MCF 10A (cell line): ENCODE results near the gene FAM156A. TPM values are rescaled to one million over a fixed set of nuclear protein-coding genes. Genes with fewer than 3 reads are reported as not detected.
"Not testable (repeated sequence)": the region's sequence is repeated elsewhere in the genome, so short reads cannot be mapped to it uniquely, and the experiment has no call there.

Source experiments
- Bru-seq: library from RNA; stranded (reverse); fragments of 400-500 nt; gene quantifications from one replicate; lab custom pipeline; 2021; lab: Mats Ljungman, UMichigan
- BruChase-seq, 2 experiments: library from RNA; stranded (reverse); fragments of 400-500 nt; gene quantifications; one replicate each; lab custom pipeline; 2021; lab: Mats Ljungman, UMichigan
- BruUV-seq: library from RNA; stranded (reverse); fragments of 400-500 nt; replicated peaks from 2 replicates; lab custom pipeline; 2021; lab: Mats Ljungman, UMichigan
- CTCF ChIA-PET: fragments of 300-600 bp; sonication (Branson Sonifier 250); formaldehyde crosslinking; extraction: SDS; loops from one replicate; lab custom pipeline; 2021; ENCODE audit warnings: antibody characterized with exemption, inconsistent platforms; lab: Yijun Ruan, JAX
- POLR2A ChIA-PET: fragments of 300-600, 350-650 bp; sonication (Branson Sonifier 250); formaldehyde crosslinking; extraction: SDS; loops from one replicate; lab custom pipeline; 2020; ENCODE audit warnings: antibody characterized with exemption, inconsistent platforms; lab: Yijun Ruan, JAX
- DNase-seq: peaks from one replicate; pipeline ENCODE4 v3.0.0-alpha.2; 2018; ENCODE audit not compliant: unreplicated experiment
- H3K27ac Mint-ChIP-seq: one replicate; pipeline ENCODE4 v1.8.0; 2022; ENCODE audit warnings: mild to moderate bottlenecking, low read depth, mixed read lengths; ENCODE audit not compliant: unreplicated experiment
- H3K27me3 Mint-ChIP-seq: one replicate; pipeline ENCODE4 v1.8.0; 2022; ENCODE audit warnings: mixed read lengths; ENCODE audit not compliant: insufficient read depth, unreplicated experiment
- H3K36me3 Mint-ChIP-seq: one replicate; pipeline ENCODE4 v1.8.0; 2022; ENCODE audit warnings: mild to moderate bottlenecking, moderate library complexity, mixed read lengths; ENCODE audit not compliant: insufficient read depth, unreplicated experiment
- H3K4me1 Mint-ChIP-seq: one replicate; pipeline ENCODE4 v1.8.0; 2022; ENCODE audit warnings: mixed read lengths; ENCODE audit not compliant: insufficient read depth, unreplicated experiment
- H3K4me3 Mint-ChIP-seq: one replicate; pipeline ENCODE4 v1.8.0; 2022; ENCODE audit warnings: mild to moderate bottlenecking, moderate library complexity, mixed read lengths; ENCODE audit not compliant: unreplicated experiment
- H3K9me3 Mint-ChIP-seq: one replicate; pipeline ENCODE4 v1.8.0; 2022; ENCODE audit warnings: mixed read lengths; ENCODE audit not compliant: unreplicated experiment
- intact Hi-C: fragments of 100-400 bp; cut with micrococcal nuclease; formaldehyde crosslinking; loops from 2 replicates; pipeline ENCODE4 v1.14.1; 2022
- long read RNA-seq: library from polyadenylated mRNA; stranded (forward); transcript quantifications from one replicate; pipeline ENCODE4 v2.0.0, GENCODE V29; 2022
- total RNA-seq: library from RNA; stranded (reverse); gene quantifications from 2 replicates; pipeline ENCODE4 v1.2.3, GENCODE V29; 2022
- TF ChIP-seq, protein P1 (sequence below): fragments of 200-600 bp; IDR thresholded peaks from one replicate; pipeline ENCODE4 v1.8.0; 2022; ENCODE audit warnings: antibody characterized with exemption, mild to moderate bottlenecking; ENCODE audit not compliant: unreplicated experiment

FAM156A gene, protein sequence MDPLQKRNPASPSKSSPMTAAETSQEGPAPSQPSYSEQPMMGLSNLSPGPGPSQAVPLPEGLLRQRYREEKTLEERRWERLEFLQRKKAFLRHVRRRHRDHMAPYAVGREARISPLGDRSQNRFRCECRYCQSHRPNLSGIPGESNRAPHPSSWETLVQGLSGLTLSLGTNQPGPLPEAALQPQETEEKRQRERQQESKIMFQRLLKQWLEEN
- total RNA-seq (19.3 and 21.2 TPM in 2 replicates), Bru-seq, nascent RNA (percentile 45 among the genes with signal in this experiment), BruChase-seq, experiment 1, labeled RNA remaining after a 6-hour chase (percentile 70 among the genes with signal in this experiment), BruChase-seq, experiment 2, labeled RNA remaining after a 2-hour chase (percentile 57 among the genes with signal in this experiment)
- long read RNA-seq, transcript FAM156A-201 (4 exons, 2,942 nt) = minor isoform, 5 of 62 reads
- long read RNA-seq, transcript FAM156A-221 (3 exons, 3,757 nt) = major isoform, 36 of 62 reads
- long read RNA-seq, partial matches to known transcripts = 1 of 62 reads
- long read RNA-seq, other reads (novel, unspliced or antisense) = 11 of 62 reads

DNA sequence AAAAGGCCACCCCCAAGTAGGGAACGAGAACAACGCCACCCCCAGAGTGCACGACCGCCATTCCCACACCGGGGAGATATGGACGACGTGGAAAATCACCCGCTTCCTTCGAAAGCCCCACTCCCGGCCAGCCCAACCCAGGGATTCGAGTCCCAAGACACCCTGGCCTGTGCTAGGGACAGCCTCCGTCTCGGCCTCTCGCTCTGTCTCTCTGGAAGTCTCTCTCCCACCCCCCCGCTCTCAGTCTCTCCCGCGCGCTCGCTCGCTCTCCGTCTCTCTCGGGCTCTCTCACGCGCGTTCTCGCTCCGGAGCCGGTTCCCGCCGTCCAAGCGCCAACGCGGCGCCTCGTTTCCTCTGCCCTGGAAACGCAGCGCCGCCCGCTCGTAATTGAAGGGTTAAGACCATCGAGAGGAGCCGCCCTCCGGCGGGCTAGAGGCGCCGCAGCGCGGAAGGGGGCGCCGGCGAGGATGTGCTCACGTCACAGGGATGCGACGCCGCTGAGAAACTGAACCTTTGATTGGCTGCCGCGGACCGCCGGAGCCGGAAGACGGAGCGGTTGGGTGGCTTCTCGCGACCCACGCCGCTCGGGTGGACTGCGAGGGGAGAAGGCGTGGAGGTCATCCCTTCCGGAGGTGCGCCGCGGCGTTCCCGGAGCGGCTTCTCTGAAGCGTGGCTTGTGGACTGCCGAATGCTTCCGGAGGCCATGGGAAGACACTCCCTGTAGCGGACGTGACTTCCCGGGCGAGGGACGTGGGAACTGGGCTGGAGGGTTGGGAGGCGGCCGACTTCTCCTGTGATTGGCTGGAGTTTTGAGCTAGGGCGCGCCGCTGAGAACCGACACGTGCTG, at the start of gene FAM156A:
Gene FAM156A, minus strand, starts transcription at position 406 of the 847 bp plus-strand sequence. CDS start 9,930 bp downstream, outside the sequence.
- H3K27me3 Mint-ChIP-seq, POLR2A ChIA-PET, H3K4me3 Mint-ChIP-seq, DNase-seq, intact Hi-C loops, H3K9me3 Mint-ChIP-seq, H3K4me1 Mint-ChIP-seq, H3K27ac Mint-ChIP-seq, BruUV-seq, CTCF ChIA-PET, H3K36me3 Mint-ChIP-seq: not testable (repeated sequence)

DNA sequence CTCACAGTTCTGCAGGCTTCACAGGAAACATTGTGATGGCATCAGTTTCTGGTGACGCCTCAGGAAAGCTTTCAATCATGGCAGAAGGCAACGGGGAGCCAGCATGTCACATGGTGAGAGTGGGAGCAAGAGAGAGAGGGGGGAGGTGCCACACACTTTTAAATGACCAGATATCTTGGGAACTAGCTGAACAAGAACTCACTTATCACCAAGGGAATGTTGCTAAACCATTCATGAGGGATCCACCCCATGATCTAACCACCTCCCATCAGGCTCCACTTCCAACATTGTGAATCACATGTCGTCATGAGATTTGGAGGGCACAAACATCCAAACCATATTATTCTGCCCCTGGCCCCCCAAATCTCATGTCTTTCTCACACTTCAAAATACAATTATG, 47.0 kb upstream of the FAM156A start:
- TF ChIP-seq, protein P1, sequence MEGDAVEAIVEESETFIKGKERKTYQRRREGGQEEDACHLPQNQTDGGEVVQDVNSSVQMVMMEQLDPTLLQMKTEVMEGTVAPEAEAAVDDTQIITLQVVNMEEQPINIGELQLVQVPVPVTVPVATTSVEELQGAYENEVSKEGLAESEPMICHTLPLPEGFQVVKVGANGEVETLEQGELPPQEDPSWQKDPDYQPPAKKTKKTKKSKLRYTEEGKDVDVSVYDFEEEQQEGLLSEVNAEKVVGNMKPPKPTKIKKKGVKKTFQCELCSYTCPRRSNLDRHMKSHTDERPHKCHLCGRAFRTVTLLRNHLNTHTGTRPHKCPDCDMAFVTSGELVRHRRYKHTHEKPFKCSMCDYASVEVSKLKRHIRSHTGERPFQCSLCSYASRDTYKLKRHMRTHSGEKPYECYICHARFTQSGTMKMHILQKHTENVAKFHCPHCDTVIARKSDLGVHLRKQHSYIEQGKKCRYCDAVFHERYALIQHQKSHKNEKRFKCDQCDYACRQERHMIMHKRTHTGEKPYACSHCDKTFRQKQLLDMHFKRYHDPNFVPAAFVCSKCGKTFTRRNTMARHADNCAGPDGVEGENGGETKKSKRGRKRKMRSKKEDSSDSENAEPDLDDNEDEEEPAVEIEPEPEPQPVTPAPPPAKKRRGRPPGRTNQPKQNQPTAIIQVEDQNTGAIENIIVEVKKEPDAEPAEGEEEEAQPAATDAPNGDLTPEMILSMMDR = no peak
- H3K36me3 Mint-ChIP-seq = no peaks in the 10 kb centered on the region
- intact Hi-C loops = no loop called here
- ChIA-PET POLR2A (no interaction called here), CTCF (interaction anchor here (2.8 kb wide), 1 partner anchor 10 kb away, joined by 9 read pairs; no protein-coding TSS in a partner anchor)
- peaks cover 7% of the 10 kb centered on the region for H3K9me3 Mint-ChIP-seq
- no peaks in the 10 kb centered on the region for H3K4me1 Mint-ChIP-seq
- no peak overlapping the region for H3K4me3 Mint-ChIP-seq
- DNase-seq = no peak
- H3K27ac Mint-ChIP-seq = no peak overlapping the region
- no TSS peak for BruUV-seq
- H3K27me3 Mint-ChIP-seq = peaks cover 87% of the 10 kb centered on the region

DNA sequence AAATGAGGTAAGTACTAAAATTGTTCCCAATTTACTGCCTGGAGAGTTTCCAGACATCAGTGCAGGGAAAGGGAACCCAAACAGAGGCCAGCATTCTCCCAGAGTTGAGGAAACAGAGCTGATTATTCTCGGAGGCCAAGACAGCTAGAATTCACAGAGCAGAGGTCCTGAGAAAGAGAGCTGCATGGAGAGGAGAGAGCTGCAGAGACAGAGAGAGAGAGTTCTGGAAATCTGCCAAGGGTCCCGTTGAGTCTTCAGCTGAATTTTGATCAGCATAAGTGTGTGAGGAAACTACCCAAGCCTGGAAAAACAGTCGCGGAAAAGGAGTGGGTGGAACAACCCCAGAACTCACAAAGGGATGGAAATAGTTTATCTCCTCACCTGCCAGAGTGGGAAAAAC, 46.5 kb upstream of the FAM156A start:
- H3K27me3 Mint-ChIP-seq = peaks cover 90% of the 10 kb centered on the region
- BruUV-seq = no TSS peak
- no peaks in the 10 kb centered on the region for H3K4me1 Mint-ChIP-seq
- no peak for DNase-seq
- H3K27ac Mint-ChIP-seq = no peak overlapping the region
- intact Hi-C loops = no loop called here
- POLR2A ChIA-PET = no interaction called here
- TF ChIP-seq, protein P1 = no peak
- H3K4me3 Mint-ChIP-seq = no peak overlapping the region
- CTCF ChIA-PET = interaction anchor here (2.8 kb wide), 1 partner anchor 10 kb away, joined by 9 read pairs; no protein-coding TSS in a partner anchor
- no peaks in the 10 kb centered on the region for H3K36me3 Mint-ChIP-seq
- peaks cover 7% of the 10 kb centered on the region for H3K9me3 Mint-ChIP-seq

DNA sequence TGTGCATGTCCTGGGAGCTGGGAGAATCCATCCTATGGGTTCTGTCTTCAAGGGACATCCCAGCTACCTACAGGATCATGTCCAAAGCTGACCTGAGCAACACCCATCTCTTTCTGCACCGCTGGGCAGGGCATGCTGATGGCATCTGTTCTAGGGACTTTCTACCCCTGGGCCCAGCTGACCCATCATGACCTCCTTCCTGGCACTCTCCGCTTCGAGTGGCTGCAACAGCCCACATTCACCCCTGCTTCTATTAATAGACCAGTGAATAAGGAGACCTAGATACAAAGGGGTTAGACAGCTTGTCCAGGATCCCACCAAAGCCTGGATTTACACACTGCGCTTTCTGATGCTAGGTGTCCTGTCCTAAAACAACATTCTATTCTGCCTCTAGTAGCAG, 45.7 kb upstream of the FAM156A start:
- no peak overlapping the region for H3K27ac Mint-ChIP-seq
- no peaks in the 10 kb centered on the region for H3K4me1 Mint-ChIP-seq
- BruUV-seq = no TSS peak
- H3K4me3 Mint-ChIP-seq = no peak overlapping the region
- no peak for DNase-seq
- CTCF ChIA-PET = interaction anchor here (2.8 kb wide), 1 partner anchor 9 kb away, joined by 9 read pairs; no protein-coding TSS in a partner anchor
- intact Hi-C loops = no loop called here
- peaks cover 90% of the 10 kb centered on the region for H3K27me3 Mint-ChIP-seq
- TF ChIP-seq, protein P1 = no peak
- POLR2A ChIA-PET = interaction anchor here (0.6 kb wide), 1 partner anchor 1474 kb away, joined by 3 read pairs; no protein-coding TSS in a partner anchor
- peaks cover 5% of the 10 kb centered on the region for H3K9me3 Mint-ChIP-seq
- no peaks in the 10 kb centered on the region for H3K36me3 Mint-ChIP-seq
